Endodermal cell (in vitro differentiated cells): ENCODE results near the gene DLGAP5. TPM values are rescaled to one million over a fixed set of nuclear protein-coding genes. Genes with fewer than 3 reads are reported as not detected.

Experiments used
- DNase-seq: peaks from one replicate; pipeline ENCODE4 v3.0.0-alpha.2; 2017
- H3K27ac ChIP-seq: 2 replicates; pipeline ENCODE4 v1.5.1; 2013; ENCODE audit warnings: mild to moderate bottlenecking, low read depth, low read length, moderate library complexity
- H3K27me3 ChIP-seq: 2 replicates; pipeline ENCODE4 v1.6.1; 2013; ENCODE audit warnings: mild to moderate bottlenecking, low read length, moderate library complexity; ENCODE audit not compliant: insufficient read depth, control insufficient read depth, poor library complexity, severe bottlenecking
- H3K36me3 ChIP-seq: 2 replicates; pipeline ENCODE4 v1.7.0; 2013; ENCODE audit warnings: mild to moderate bottlenecking, low read length, moderate library complexity; ENCODE audit not compliant: control insufficient read depth, insufficient read depth
- H3K4me1 ChIP-seq: one replicate; pipeline ENCODE4 v1.7.0; 2013; ENCODE audit warnings: low read length; ENCODE audit not compliant: control insufficient read depth, insufficient read depth
- H3K4me3 ChIP-seq: 2 replicates; pipeline ENCODE4 v1.5.1; 2013; ENCODE audit warnings: mild to moderate bottlenecking, low read length, moderate library complexity
- H3K9ac ChIP-seq: 2 replicates; pipeline ENCODE4 v1.6.1; 2013; ENCODE audit warnings: mild to moderate bottlenecking, low read length, moderate library complexity; ENCODE audit not compliant: poor library complexity, severe bottlenecking; ENCODE audit errors: extremely low read depth
- H3K9me3 ChIP-seq: 2 replicates; pipeline ENCODE4 v1.6.1; 2013; ENCODE audit warnings: mild to moderate bottlenecking, low read length, moderate library complexity; ENCODE audit not compliant: control insufficient read depth
- H3K27ac Mint-ChIP-seq: 2 replicates; pipeline ENCODE4 v1.8.0; 2020; ENCODE audit warnings: mixed read lengths
- H3K27me3 Mint-ChIP-seq: 2 replicates; pipeline ENCODE4 v1.8.0; 2021; ENCODE audit warnings: mild to moderate bottlenecking, mixed read lengths; ENCODE audit not compliant: insufficient read depth
- H3K36me3 Mint-ChIP-seq: 2 replicates; pipeline ENCODE4 v1.8.0; 2020; ENCODE audit warnings: low read depth, mixed read lengths
- H3K4me1 Mint-ChIP-seq: 2 replicates; pipeline ENCODE4 v1.8.0; 2020; ENCODE audit warnings: mixed read lengths
- H3K4me3 Mint-ChIP-seq: 2 replicates; pipeline ENCODE4 v1.8.0; 2020; ENCODE audit warnings: mild to moderate bottlenecking, moderate library complexity, mixed read lengths
- H3K9me3 Mint-ChIP-seq: 2 replicates; pipeline ENCODE4 v1.8.0; 2020; ENCODE audit warnings: mild to moderate bottlenecking, mixed read lengths
- WGBS, 2 experiments: methylation state at CpG; one replicate each; pipeline versions ENCODE4 v1.1.5 to v1.1.7; 2013; ENCODE audit warnings: missing lambda C conversion rate in 2 of 2, mixed read lengths in 1 of 2; ENCODE audit not compliant: insufficient coverage in 1 of 2, insufficient read length in 1 of 2; 5-methylcytosine and 5-hydroxymethylcytosine counted together
- total RNA-seq, 2 donors: library from RNA; stranded (reverse); fragmentation: NEBNext Ultra II Directional in 1 of 2; extraction: Animal tissue kit (Norgen Biotek cat#: 25700) in 1 of 2; gene quantifications; 2 replicates in 1 of 2; 3 replicates in 1 of 2; pipeline ENCODE4 v1.2.1, GENCODE V29; 2021
- TF ChIP-seq, protein P1 (sequence below): fragments of 200-600 bp; sonication (generic); conservative IDR thresholded peaks from 2 replicates; pipeline ENCODE4 v1.5.0; 2021; ENCODE audit warnings: antibody characterized with exemption, mild to moderate bottlenecking

DLGAP5 gene
- total RNA-seq, 2 donors from 2014 or later = 71.1 to 112 TPM

DNA sequence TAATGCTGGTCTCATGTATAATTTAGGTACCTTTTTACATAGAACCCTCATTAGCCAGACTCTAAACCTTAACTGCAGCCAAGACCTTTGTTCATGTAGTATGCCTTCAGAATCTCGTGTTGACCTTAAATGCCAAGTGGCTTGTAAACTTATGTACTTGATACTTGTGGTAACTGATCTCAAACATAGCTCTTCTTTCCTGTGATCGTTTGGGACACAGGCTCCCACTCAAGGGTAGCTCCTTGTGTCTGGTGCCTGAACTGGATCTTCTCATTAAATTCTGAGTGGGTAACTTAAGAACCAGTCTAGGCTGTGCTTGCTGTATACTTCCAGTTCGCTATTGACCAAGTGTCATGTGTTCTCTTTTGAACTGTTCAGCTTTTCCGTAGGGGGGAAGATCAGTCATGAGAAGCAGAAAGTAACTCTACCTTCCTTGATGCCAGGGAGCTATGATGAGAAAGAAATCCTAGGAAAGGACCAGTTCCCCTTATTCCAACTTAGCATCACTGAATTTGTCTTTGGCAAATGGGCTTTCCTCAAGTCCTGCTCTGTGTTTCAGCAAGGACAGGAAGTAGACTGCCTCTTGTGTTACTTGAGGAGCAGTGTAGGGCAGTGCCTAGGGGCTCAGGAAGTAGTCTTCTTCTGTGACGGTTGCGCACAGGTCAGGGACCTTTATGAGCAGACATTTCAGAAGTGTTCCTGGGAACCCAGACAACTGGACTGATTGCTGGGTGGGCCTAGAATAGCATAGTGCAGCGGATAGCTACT lies 59.8 kb downstream of the DLGAP5 start:
- no peaks in the 10 kb centered on the region for H3K9me3 Mint-ChIP-seq
- 90 to 92% methylated on average over 7 of the region's 7 CpGs for WGBS, 2 experiments
- H3K4me3 ChIP-seq = no peak overlapping the region

DNA sequence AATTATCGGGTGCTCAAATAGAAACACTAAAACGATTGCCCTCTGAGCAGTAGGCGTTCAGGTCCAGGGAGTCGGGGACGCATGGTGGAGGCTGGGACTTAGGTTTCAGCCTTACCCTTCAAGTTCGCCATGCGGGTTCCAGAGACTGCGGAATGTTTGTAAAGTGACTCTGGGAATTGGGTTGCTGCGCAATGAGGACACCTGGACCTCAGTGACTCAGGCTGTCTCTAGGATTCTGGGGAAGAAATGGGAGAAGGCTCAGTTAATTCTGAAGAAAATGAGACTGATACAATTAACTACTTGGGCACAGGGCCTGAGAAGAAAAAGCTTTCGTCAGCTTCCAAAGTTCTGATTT lies 61.2 kb downstream of the DLGAP5 start:
- Mint-ChIP-seq H3K27ac (no peak overlapping the region), H3K27me3 (peaks cover 70% of the 10 kb centered on the region), H3K9me3 (no peaks in the 10 kb centered on the region), H3K4me3 (peak overlapping the region; percentile 53), H3K36me3 (no peaks in the 10 kb centered on the region), H3K4me1 (peaks cover 5% of the 10 kb centered on the region)
- H3K27me3 ChIP-seq = peaks cover 70% of the 10 kb centered on the region
- H3K36me3 ChIP-seq = no peaks in the 10 kb centered on the region
- no peaks in the 10 kb centered on the region for H3K9me3 ChIP-seq
- no peak overlapping the region for H3K27ac ChIP-seq
- H3K9ac ChIP-seq = no peak overlapping the region
- 57 to 69% methylated on average over 10 of the region's 10 CpGs for WGBS, 2 experiments
- DNase-seq = peak; percentile 67
- H3K4me3 ChIP-seq = peak overlapping the region; percentile 72
- TF ChIP-seq, protein P1, sequence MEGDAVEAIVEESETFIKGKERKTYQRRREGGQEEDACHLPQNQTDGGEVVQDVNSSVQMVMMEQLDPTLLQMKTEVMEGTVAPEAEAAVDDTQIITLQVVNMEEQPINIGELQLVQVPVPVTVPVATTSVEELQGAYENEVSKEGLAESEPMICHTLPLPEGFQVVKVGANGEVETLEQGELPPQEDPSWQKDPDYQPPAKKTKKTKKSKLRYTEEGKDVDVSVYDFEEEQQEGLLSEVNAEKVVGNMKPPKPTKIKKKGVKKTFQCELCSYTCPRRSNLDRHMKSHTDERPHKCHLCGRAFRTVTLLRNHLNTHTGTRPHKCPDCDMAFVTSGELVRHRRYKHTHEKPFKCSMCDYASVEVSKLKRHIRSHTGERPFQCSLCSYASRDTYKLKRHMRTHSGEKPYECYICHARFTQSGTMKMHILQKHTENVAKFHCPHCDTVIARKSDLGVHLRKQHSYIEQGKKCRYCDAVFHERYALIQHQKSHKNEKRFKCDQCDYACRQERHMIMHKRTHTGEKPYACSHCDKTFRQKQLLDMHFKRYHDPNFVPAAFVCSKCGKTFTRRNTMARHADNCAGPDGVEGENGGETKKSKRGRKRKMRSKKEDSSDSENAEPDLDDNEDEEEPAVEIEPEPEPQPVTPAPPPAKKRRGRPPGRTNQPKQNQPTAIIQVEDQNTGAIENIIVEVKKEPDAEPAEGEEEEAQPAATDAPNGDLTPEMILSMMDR = no peak
- no peaks in the 10 kb centered on the region for H3K4me1 ChIP-seq

More for the DNA sequence above, 59.8 kb downstream of the DLGAP5 start:
- H3K9ac ChIP-seq = no peak overlapping the region
- Mint-ChIP-seq H3K4me1 (peaks cover 5% of the 10 kb centered on the region), H3K36me3 (no peaks in the 10 kb centered on the region), H3K27ac (no peak overlapping the region), H3K27me3 (peaks cover 57% of the 10 kb centered on the region), H3K4me3 (no peak overlapping the region)
- TF ChIP-seq, protein P1 = peak; percentile 15
- H3K27ac ChIP-seq = no peak overlapping the region
- DNase-seq = no peak
- H3K27me3 ChIP-seq = peaks cover 59% of the 10 kb centered on the region
- no peaks in the 10 kb centered on the region for H3K4me1 ChIP-seq
- no peaks in the 10 kb centered on the region for H3K9me3 ChIP-seq
- no peaks in the 10 kb centered on the region for H3K36me3 ChIP-seq

DNA sequence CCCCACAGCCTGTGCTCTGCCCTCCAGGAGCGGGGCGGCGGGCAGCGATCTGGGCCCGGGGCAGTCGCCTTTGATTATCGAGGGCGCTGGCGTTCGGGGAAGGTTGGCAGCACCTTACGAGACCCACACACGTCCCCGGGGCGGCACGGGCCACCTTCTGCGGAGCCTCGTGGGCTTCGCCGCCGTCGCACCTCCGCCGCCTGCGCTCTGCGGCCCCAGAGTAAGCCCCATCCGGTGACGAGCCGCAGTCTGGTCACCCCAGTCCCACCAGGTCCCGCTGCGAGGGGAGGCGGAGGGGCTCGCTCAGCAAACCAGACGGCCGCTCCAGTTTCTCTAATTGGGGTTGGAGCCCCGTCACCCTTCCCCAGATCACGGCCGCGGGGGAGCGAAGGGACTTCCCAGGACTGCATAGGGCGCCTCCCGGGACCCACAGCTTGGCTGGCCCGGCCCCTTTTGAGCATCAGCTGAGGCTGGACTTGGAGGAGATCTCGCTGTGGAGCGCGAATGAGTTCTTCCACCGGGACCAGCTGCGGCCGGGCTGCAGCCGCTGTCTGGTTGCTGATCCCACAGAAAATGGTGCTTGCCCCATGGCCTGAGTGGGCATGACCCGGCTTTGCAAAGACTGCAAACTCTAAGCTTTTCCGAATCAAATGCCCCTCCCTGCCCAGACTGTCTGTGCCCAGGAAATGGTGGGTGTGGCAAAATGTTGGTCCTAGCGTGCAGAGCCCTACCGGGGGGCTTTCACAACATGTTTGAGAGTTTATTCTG lies 61.8 kb downstream of the DLGAP5 start:
- TF ChIP-seq, protein P1 = no peak
- Histone ChIP-seq H3K4me1 (no peaks in the 10 kb centered on the region), H3K9ac (no peak overlapping the region), H3K27ac (no peak overlapping the region), H3K27me3 (peaks cover 70% of the 10 kb centered on the region), H3K36me3 (no peaks in the 10 kb centered on the region), H3K4me3 (peak overlapping the region; percentile 72), H3K9me3 (no peaks in the 10 kb centered on the region)
- no peaks in the 10 kb centered on the region for H3K36me3 Mint-ChIP-seq
- peak overlapping the region; percentile 53 for H3K4me3 Mint-ChIP-seq
- 3% methylated on average over 41 to 53 of the region's 53 CpGs for WGBS, 2 experiments
- H3K27ac Mint-ChIP-seq = no peak overlapping the region
- H3K27me3 Mint-ChIP-seq = peaks cover 74% of the 10 kb centered on the region
- peaks cover 5% of the 10 kb centered on the region for H3K4me1 Mint-ChIP-seq
- DNase-seq = peak; percentile 83
- no peaks in the 10 kb centered on the region for H3K9me3 Mint-ChIP-seq
